Measurements from ENCODE around the gene PHACTR1.

GRCh38 chr6:13105139-13105538 is 388.6 kb downstream of the PHACTR1 start:
- no peak for TF ChIP-seq TAF1 (IDR thresholded peaks at IDR 0.05; ENCODE audit: low read depth, low read length)
- no peak for TF ChIP-seq POLR2AphosphoS5 (IDR thresholded peaks at IDR 0.05; ENCODE audit: low read depth, low read length)
- TF ChIP-seq POLR2A (IDR thresholded peaks at IDR 0.05; ENCODE audit: low read depth, low read length) = no peak
- TF ChIP-seq POU2F2 (IDR thresholded peaks at IDR 0.05; ENCODE audit: low read depth, low read length) = no peak
- TF ChIP-seq SPI1 (IDR thresholded peaks at IDR 0.05; ENCODE audit: low read depth, low read length) = no peak

Measured in GM12891 (cell line).